GM12874 (cell line): ENCODE measurements around the gene HSD11B1.

Source experiments
- TF ChIP-seq, protein P1 (sequence below): IDR thresholded peaks from 2 replicates; pipeline ENCODE4 v1.5.1; 2011; ENCODE audit warnings: low read depth, mild to moderate bottlenecking, control low read depth, low read length, moderate library complexity; ENCODE audit not compliant: insufficient read depth

Gene HSD11B1

DNA sequence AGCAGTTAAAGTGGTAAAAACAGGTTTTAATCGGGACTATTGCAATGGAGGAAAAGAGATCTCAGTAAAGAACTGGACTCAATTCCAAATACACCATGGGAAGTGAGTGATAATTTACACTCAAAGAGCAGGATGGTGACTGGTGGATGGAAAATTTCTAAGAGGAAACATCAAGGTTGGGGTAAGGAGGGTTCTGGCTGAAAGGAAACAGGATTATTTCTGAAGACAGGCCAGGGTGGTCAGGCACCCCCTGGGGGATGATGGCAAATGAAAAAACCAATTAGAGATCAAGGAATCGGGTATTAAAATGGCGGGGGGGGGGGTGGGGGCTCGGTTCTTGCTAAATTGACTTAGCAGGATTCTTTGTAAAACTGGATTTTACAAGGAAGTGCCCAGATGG is 12.3 kb upstream of the HSD11B1 start:
- TF ChIP-seq, protein P1, sequence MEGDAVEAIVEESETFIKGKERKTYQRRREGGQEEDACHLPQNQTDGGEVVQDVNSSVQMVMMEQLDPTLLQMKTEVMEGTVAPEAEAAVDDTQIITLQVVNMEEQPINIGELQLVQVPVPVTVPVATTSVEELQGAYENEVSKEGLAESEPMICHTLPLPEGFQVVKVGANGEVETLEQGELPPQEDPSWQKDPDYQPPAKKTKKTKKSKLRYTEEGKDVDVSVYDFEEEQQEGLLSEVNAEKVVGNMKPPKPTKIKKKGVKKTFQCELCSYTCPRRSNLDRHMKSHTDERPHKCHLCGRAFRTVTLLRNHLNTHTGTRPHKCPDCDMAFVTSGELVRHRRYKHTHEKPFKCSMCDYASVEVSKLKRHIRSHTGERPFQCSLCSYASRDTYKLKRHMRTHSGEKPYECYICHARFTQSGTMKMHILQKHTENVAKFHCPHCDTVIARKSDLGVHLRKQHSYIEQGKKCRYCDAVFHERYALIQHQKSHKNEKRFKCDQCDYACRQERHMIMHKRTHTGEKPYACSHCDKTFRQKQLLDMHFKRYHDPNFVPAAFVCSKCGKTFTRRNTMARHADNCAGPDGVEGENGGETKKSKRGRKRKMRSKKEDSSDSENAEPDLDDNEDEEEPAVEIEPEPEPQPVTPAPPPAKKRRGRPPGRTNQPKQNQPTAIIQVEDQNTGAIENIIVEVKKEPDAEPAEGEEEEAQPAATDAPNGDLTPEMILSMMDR: no peak

DNA sequence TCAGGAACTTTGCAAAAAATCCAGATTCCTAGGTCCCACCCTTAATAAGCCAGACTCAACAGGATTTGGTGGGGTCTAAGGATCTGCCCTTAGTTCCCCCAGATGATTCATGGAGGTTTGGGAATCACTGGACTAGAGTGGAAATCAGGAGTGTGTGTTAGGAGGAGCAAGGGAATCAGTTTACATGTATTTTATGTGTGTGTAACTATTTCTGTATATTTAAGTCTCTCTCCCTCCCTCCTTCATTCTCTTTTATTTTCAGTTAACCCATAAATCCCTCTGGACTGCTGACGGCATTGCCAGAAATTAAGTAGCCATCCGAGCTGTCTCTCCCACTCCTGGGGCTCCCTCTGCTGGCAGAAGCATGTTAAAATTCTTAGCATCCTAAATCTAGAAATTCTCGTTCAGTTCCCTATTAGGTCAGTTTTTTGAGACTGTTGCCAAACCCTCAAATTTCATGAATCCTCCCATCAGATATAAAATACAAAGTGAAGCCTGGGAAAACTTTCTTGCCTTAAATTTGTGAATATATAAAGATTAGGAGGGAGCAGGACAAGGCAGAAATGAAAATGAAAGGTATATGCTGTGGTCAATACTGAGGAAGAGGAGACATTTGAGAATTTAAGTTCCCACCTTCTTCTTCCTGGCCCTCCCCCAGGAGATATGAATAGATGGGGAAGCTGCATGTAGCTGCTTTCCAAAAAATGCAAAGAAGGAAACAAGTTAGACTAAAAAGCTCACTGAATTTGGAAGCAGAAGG is 11.7 kb upstream of the HSD11B1 start:
- TF ChIP-seq, protein P1: peak; percentile 69

DNA sequence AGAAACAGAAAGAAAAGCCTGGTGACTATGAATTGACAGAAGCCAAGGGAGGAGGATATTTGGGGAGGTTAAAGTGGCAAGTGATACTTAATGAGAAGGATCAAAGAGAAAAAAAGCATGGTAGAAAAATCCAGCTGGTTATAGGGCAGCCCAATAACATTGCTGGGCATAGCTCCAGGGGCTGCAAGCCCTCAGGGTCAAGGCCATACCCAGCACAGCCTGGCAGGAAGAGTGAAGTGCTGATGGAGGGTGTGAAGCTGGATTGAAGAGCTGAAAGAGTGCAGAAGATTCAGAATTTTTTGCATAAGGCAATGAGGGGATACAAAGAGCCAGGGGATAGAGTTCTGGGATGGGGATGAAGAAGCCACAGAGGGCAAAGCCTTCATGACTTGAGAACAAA is 8.0 kb upstream of the HSD11B1 start:
- TF ChIP-seq, protein P1: no peak

DNA sequence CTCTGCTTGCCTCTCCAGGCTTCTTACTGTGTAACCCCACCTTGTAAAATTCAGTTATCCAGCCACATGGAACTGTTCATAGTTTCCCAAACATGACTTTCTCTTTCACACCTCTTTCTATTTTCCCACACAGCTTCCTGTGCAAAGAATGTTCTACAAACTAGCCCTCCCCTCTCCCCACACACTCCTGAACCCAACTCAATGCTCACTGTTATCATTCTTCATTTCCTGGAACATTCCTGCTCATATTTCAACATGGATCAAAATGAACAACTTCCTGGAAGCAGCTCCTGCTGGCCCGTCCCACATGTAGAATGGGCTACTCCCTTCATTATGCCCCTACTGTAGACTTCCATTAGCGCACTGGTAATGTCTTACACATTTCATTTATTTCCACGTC is 7.5 kb upstream of the HSD11B1 start:
- TF ChIP-seq, protein P1: no peak

DNA sequence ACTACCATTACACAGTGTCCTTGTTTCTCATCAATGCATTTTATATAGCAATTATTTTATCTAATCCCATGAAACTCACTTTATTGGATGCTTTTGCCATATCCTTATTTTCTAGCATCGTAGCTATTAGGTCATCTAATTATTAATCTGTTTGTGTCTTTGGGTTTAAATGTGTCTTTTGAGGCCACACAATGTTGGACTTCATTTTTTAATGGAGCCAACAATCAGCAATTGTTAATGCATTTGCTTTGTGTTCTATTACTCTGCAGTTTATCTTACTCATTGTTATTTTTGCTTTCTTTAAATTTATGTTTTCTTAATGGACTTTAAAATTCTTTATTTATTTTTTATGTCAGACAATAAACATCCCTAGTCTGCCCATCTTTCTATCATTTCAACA is 1.8 kb upstream of the HSD11B1 start:
- TF ChIP-seq, protein P1: no peak

DNA sequence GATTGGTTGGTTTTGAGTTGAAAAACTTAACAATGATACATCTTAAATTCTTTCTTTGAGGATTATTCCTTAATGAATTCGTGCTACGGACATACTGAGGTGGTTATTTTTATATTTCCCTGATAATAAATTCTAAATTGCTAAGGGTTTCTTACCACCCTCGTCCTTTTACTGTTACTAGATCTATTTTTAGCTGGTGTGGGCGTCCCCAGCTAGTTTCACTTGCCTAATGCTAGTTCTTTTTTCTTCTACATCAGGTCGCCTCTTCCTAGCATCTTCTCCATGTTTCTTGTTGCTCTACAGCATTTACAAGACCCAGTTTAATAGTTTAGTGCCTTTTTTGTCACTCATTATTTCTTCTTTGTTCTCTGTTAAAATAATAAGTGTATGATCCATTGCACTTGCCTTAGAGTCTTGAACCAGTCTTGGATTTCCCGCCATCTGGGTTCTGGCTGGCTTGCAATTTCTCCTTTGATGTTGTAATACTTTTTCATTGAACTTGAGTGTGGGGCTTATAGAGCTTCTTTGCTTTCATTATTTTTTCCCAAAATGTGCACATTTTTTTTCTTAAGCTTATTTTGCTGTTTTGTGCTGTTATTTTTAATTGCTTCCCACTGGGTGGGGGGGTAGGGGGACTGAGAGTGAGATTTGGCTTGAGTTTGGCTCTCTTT is 677 bp upstream of the HSD11B1 start:
- TF ChIP-seq, protein P1: no peak

DNA sequence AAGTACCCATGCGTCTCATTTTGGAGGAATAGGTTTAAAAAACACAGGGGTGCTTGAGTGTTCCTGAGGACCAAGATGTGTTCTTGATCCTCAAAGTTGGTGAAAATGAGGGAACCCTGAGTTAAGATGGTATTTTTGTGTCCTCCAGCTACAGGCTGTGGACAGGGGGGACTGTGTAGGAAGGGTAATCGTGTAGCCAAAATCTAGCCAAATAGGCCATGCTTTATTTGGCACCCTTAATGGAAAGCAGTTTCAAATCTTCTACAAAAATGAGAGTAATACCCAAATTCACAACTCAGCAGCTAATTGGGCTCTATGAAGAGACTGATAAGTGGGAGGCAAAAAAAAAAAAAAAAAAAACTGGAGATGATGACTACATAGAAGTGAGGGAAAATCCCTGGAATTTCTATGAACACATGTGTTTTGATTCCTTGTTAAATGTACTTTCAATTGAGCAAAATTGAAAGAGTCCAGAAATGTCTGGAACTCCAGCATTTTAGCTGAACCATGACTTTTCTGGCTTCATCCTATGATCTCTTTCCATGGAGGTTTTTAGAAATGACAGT is 470 bp downstream of the HSD11B1 start:
- TF ChIP-seq, protein P1: no peak
